ENCODE data around the gene HBD. TPM values are rescaled to one million over a fixed set of nuclear protein-coding genes. Genes with fewer than 3 reads are reported as not detected.

HBD gene
- total and polyA plus RNA-seq, 9 donors, result 0.39 to 1.0 (median 0.58) TPM; not detected in 3

- no CpG with 5 or more reads among the region's 2 CpGs for WGBS (ENCODE audit: insufficient coverage)
Observed at GRCh38 chr11:5225480-5225871, 8.8 kb downstream of the HBD start.

GRCh38 chr11:5224538-5225479, 9.5 kb downstream of the HBD start:
- 80% methylated on average over 3 of the region's 6 CpGs for WGBS (ENCODE audit: insufficient coverage)
- no peaks in the 10 kb centered on the region for H3K9me3 ChIP-seq (replicated peaks; ENCODE audit: control insufficient read depth, low read depth, low read length)

More at GRCh38 chr11:5225480-5225871, 8.8 kb downstream of the HBD start:
- H3K4me3 ChIP-seq (ENCODE audit: low read length), result no peak overlapping the region
- no peak for DNase-seq
- H3K4me1 ChIP-seq (ENCODE audit: control insufficient read depth, insufficient read depth, low read length), result no peaks in the 10 kb centered on the region
- H3K9me3 ChIP-seq (replicated peaks; ENCODE audit: control insufficient read depth, low read depth, low read length), result no peaks in the 10 kb centered on the region
- no peaks in the 10 kb centered on the region for H3K27me3 ChIP-seq (ENCODE audit: control insufficient read depth, insufficient read depth, low read length)
- H3K36me3 ChIP-seq (ENCODE audit: control insufficient read depth, insufficient read depth, low read length), result no peaks in the 10 kb centered on the region
- H3K27ac ChIP-seq (ENCODE audit: low read length), result no peak overlapping the region

GRCh38 chr11:5223686-5224085, 10.6 kb downstream of the HBD start:
- H3K9me3 ChIP-seq (replicated peaks; ENCODE audit: control insufficient read depth, low read depth, low read length), result no peaks in the 10 kb centered on the region
- 80% methylated on average over 1 of the region's 1 CpG for WGBS (ENCODE audit: insufficient coverage)
- DNase-seq, result no peak
- no peaks in the 10 kb centered on the region for H3K27me3 ChIP-seq (ENCODE audit: control insufficient read depth, insufficient read depth, low read length)
- H3K36me3 ChIP-seq (ENCODE audit: control insufficient read depth, insufficient read depth, low read length), result no peaks in the 10 kb centered on the region
- H3K4me3 ChIP-seq (ENCODE audit: low read length), result no peak overlapping the region
- no peaks in the 10 kb centered on the region for H3K4me1 ChIP-seq (ENCODE audit: control insufficient read depth, insufficient read depth, low read length)
- H3K27ac ChIP-seq (ENCODE audit: low read length), result no peak overlapping the region

More at GRCh38 chr11:5224538-5225479, 9.5 kb downstream of the HBD start:
- no peak for DNase-seq
- Histone ChIP-seq H3K36me3 (ENCODE audit: control insufficient read depth, insufficient read depth, low read length) (no peaks in the 10 kb centered on the region), H3K4me1 (ENCODE audit: control insufficient read depth, insufficient read depth, low read length) (no peaks in the 10 kb centered on the region), H3K27me3 (ENCODE audit: control insufficient read depth, insufficient read depth, low read length) (no peaks in the 10 kb centered on the region), H3K27ac (ENCODE audit: low read length) (no peak overlapping the region), H3K4me3 (ENCODE audit: low read length) (no peak overlapping the region)

GRCh38 chr11:5223146-5223545, 11.1 kb downstream of the HBD start:
- Histone ChIP-seq H3K4me1 (ENCODE audit: control insufficient read depth, insufficient read depth, low read length) (no peaks in the 10 kb centered on the region), H3K27me3 (ENCODE audit: control insufficient read depth, insufficient read depth, low read length) (no peaks in the 10 kb centered on the region), H3K36me3 (ENCODE audit: control insufficient read depth, insufficient read depth, low read length) (no peaks in the 10 kb centered on the region), H3K9me3 (replicated peaks; ENCODE audit: control insufficient read depth, low read depth, low read length) (no peaks in the 10 kb centered on the region), H3K27ac (ENCODE audit: low read length) (no peak overlapping the region), H3K4me3 (ENCODE audit: low read length) (no peak overlapping the region)
- 91% methylated on average over 6 of the region's 6 CpGs for WGBS (ENCODE audit: insufficient coverage)
- no peak for DNase-seq

- Histone ChIP-seq H3K9me3 (replicated peaks; ENCODE audit: control insufficient read depth, low read depth, low read length) (no peaks in the 10 kb centered on the region), H3K36me3 (ENCODE audit: control insufficient read depth, insufficient read depth, low read length) (no peaks in the 10 kb centered on the region), H3K27me3 (ENCODE audit: control insufficient read depth, insufficient read depth, low read length) (no peaks in the 10 kb centered on the region), H3K4me3 (ENCODE audit: low read length) (no peak overlapping the region), H3K4me1 (ENCODE audit: control insufficient read depth, insufficient read depth, low read length) (no peaks in the 10 kb centered on the region), H3K27ac (ENCODE audit: low read length) (no peak overlapping the region)
- DNase-seq, result no peak
- WGBS (ENCODE audit: insufficient coverage), result 51% methylated on average over 4 of the region's 7 CpGs
Observed at GRCh38 chr11:5210376-5210885, 23.9 kb downstream of the HBD start.

GRCh38 chr11:5204787-5205186, 29.5 kb downstream of the HBD start:
- H3K27me3 ChIP-seq (ENCODE audit: control insufficient read depth, insufficient read depth, low read length), result no peaks in the 10 kb centered on the region
- WGBS (ENCODE audit: insufficient coverage), result no CpG with 5 or more reads among the region's 1 CpG
- H3K4me1 ChIP-seq (ENCODE audit: control insufficient read depth, insufficient read depth, low read length), result no peaks in the 10 kb centered on the region
- H3K9me3 ChIP-seq (replicated peaks; ENCODE audit: control insufficient read depth, low read depth, low read length), result no peaks in the 10 kb centered on the region
- peak; percentile 37 for DNase-seq
- H3K36me3 ChIP-seq (ENCODE audit: control insufficient read depth, insufficient read depth, low read length), result no peaks in the 10 kb centered on the region
- H3K4me3 ChIP-seq (ENCODE audit: low read length), result no peak overlapping the region
- H3K27ac ChIP-seq (ENCODE audit: low read length), result no peak overlapping the region

- no peak overlapping the region for H3K4me3 ChIP-seq (ENCODE audit: low read length)
- no peak for DNase-seq
- no peak overlapping the region for H3K27ac ChIP-seq (ENCODE audit: low read length)
- H3K9me3 ChIP-seq (replicated peaks; ENCODE audit: control insufficient read depth, low read depth, low read length), result no peaks in the 10 kb centered on the region
- no peaks in the 10 kb centered on the region for H3K36me3 ChIP-seq (ENCODE audit: control insufficient read depth, insufficient read depth, low read length)
- no CpG with 5 or more reads among the region's 2 CpGs for WGBS (ENCODE audit: insufficient coverage)
- H3K27me3 ChIP-seq (ENCODE audit: control insufficient read depth, insufficient read depth, low read length), result no peaks in the 10 kb centered on the region
- no peaks in the 10 kb centered on the region for H3K4me1 ChIP-seq (ENCODE audit: control insufficient read depth, insufficient read depth, low read length)
Observed at GRCh38 chr11:5203366-5203765, 30.9 kb downstream of the HBD start.

- Histone ChIP-seq H3K36me3 (ENCODE audit: control insufficient read depth, insufficient read depth, low read length) (no peaks in the 10 kb centered on the region), H3K4me3 (ENCODE audit: low read length) (no peak within 1 kb of the TSS), H3K27ac (ENCODE audit: low read length) (no peak within 1 kb of the TSS), H3K9me3 (replicated peaks; ENCODE audit: control insufficient read depth, low read depth, low read length) (no peaks in the 10 kb centered on the region), H3K27me3 (ENCODE audit: control insufficient read depth, insufficient read depth, low read length) (no peaks in the 10 kb centered on the region), H3K4me1 (ENCODE audit: control insufficient read depth, insufficient read depth, low read length) (no peaks in the 10 kb centered on the region)
- WGBS (ENCODE audit: insufficient coverage), result 60% methylated on average over 1 of the region's 1 CpG
- DNase-seq, result no peak
Observed at GRCh38 chr11:5200582-5200981, 33.7 kb downstream of the HBD start, which contains the start of gene OR51V1. Gene OR51V1, minus strand, starts transcription at chr11:5200682. Its CDS starts 0 bp downstream, at chr11:5200682.

GRCh38 chr11:5198285-5198684, 36.0 kb downstream of the HBD start:
- no peak overlapping the region for H3K27ac ChIP-seq (ENCODE audit: low read length)
- no peaks in the 10 kb centered on the region for H3K9me3 ChIP-seq (replicated peaks; ENCODE audit: control insufficient read depth, low read depth, low read length)
- H3K4me3 ChIP-seq (ENCODE audit: low read length), result no peak overlapping the region
- H3K27me3 ChIP-seq (ENCODE audit: control insufficient read depth, insufficient read depth, low read length), result no peaks in the 10 kb centered on the region
- H3K36me3 ChIP-seq (ENCODE audit: control insufficient read depth, insufficient read depth, low read length), result no peaks in the 10 kb centered on the region
- DNase-seq, result no peak
- no peaks in the 10 kb centered on the region for H3K4me1 ChIP-seq (ENCODE audit: control insufficient read depth, insufficient read depth, low read length)

GRCh38 chr11:5197536-5197935, 36.7 kb downstream of the HBD start:
- Histone ChIP-seq H3K9me3 (replicated peaks; ENCODE audit: control insufficient read depth, low read depth, low read length) (no peaks in the 10 kb centered on the region), H3K4me1 (ENCODE audit: control insufficient read depth, insufficient read depth, low read length) (no peaks in the 10 kb centered on the region), H3K27me3 (ENCODE audit: control insufficient read depth, insufficient read depth, low read length) (no peaks in the 10 kb centered on the region), H3K4me3 (ENCODE audit: low read length) (no peak overlapping the region), H3K36me3 (ENCODE audit: control insufficient read depth, insufficient read depth, low read length) (no peaks in the 10 kb centered on the region), H3K27ac (ENCODE audit: low read length) (no peak overlapping the region)
- no CpG with 5 or more reads among the region's 3 CpGs for WGBS (ENCODE audit: insufficient coverage)
- peak; percentile 4 for DNase-seq
